ENCODE results near the gene CGRRF1. TPM values are rescaled to one million over a fixed set of nuclear protein-coding genes. Genes with fewer than 3 reads are reported as not detected.

The CGRRF1 gene
- total and polyA plus RNA-seq, 2 of the 13 experiments (the other 11 are each of a cell fraction or from before 2014, with no cell fraction given): 16.8 to 18.2 TPM

GRCh38 chr14:54498095-54498531 is 11.6 kb upstream of the CGRRF1 start (continued):
- TF ChIP-seq, protein P1, sequence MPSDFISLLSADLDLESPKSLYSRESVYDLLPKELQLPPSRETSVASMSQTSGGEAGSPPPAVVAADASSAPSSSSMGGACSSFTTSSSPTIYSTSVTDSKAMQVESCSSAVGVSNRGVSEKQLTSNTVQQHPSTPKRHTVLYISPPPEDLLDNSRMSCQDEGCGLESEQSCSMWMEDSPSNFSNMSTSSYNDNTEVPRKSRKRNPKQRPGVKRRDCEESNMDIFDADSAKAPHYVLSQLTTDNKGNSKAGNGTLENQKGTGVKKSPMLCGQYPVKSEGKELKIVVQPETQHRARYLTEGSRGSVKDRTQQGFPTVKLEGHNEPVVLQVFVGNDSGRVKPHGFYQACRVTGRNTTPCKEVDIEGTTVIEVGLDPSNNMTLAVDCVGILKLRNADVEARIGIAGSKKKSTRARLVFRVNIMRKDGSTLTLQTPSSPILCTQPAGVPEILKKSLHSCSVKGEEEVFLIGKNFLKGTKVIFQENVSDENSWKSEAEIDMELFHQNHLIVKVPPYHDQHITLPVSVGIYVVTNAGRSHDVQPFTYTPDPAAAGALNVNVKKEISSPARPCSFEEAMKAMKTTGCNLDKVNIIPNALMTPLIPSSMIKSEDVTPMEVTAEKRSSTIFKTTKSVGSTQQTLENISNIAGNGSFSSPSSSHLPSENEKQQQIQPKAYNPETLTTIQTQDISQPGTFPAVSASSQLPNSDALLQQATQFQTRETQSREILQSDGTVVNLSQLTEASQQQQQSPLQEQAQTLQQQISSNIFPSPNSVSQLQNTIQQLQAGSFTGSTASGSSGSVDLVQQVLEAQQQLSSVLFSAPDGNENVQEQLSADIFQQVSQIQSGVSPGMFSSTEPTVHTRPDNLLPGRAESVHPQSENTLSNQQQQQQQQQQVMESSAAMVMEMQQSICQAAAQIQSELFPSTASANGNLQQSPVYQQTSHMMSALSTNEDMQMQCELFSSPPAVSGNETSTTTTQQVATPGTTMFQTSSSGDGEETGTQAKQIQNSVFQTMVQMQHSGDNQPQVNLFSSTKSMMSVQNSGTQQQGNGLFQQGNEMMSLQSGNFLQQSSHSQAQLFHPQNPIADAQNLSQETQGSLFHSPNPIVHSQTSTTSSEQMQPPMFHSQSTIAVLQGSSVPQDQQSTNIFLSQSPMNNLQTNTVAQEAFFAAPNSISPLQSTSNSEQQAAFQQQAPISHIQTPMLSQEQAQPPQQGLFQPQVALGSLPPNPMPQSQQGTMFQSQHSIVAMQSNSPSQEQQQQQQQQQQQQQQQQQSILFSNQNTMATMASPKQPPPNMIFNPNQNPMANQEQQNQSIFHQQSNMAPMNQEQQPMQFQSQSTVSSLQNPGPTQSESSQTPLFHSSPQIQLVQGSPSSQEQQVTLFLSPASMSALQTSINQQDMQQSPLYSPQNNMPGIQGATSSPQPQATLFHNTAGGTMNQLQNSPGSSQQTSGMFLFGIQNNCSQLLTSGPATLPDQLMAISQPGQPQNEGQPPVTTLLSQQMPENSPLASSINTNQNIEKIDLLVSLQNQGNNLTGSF (CRISPR knock-in tag; IDR thresholded peaks at IDR 0.05): no peak
- peak; percentile 28 for TF ChIP-seq ZFY (CRISPR knock-in tag; IDR thresholded peaks at IDR 0.05)
- peak; percentile 35 for TF ChIP-seq THAP11 (CRISPR knock-in tag; IDR thresholded peaks at IDR 0.05)
- TF ChIP-seq, protein P2, sequence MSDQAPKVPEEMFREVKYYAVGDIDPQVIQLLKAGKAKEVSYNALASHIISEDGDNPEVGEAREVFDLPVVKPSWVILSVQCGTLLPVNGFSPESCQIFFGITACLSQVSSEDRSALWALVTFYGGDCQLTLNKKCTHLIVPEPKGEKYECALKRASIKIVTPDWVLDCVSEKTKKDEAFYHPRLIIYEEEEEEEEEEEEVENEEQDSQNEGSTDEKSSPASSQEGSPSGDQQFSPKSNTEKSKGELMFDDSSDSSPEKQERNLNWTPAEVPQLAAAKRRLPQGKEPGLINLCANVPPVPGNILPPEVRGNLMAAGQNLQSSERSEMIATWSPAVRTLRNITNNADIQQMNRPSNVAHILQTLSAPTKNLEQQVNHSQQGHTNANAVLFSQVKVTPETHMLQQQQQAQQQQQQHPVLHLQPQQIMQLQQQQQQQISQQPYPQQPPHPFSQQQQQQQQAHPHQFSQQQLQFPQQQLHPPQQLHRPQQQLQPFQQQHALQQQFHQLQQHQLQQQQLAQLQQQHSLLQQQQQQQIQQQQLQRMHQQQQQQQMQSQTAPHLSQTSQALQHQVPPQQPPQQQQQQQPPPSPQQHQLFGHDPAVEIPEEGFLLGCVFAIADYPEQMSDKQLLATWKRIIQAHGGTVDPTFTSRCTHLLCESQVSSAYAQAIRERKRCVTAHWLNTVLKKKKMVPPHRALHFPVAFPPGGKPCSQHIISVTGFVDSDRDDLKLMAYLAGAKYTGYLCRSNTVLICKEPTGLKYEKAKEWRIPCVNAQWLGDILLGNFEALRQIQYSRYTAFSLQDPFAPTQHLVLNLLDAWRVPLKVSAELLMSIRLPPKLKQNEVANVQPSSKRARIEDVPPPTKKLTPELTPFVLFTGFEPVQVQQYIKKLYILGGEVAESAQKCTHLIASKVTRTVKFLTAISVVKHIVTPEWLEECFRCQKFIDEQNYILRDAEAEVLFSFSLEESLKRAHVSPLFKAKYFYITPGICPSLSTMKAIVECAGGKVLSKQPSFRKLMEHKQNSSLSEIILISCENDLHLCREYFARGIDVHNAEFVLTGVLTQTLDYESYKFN (CRISPR knock-in tag; conservative IDR thresholded peaks at IDR 0.05): peak; percentile 83
- no peak for TF ChIP-seq ZFP82 (CRISPR knock-in tag; IDR thresholded peaks at IDR 0.05; ENCODE audit: borderline replicate concordance)
- no peak for TF ChIP-seq PHB2 (IDR thresholded peaks at IDR 0.05; ENCODE audit: partially characterized antibody)
- peak; percentile 67; the same call in 1 of the 2 replicates for TF ChIP-seq ISL2 (CRISPR knock-in tag; IDR thresholded peaks at IDR 0.05)
- no peak for TF ChIP-seq BRCA1 (CRISPR knock-in tag; IDR thresholded peaks at IDR 0.05)
- no peak for TF ChIP-seq ZNF34 (CRISPR knock-in tag; IDR thresholded peaks at IDR 0.05; ENCODE audit: borderline replicate concordance)
- TF ChIP-seq MAFG (CRISPR knock-in tag; IDR thresholded peaks at IDR 0.05): no peak
- no peak for TF ChIP-seq IKZF4 (CRISPR knock-in tag; IDR thresholded peaks at IDR 0.05; ENCODE audit: borderline replicate concordance, low read depth, not compliant biosample characterization)
- no peak for TF ChIP-seq RNF2 (conservative IDR thresholded peaks at IDR 0.05; ENCODE audit: low read depth)
- 0 out of 2 replicates have a peak, but pooled peaks have one; percentile 51 for TF ChIP-seq HMG20B (CRISPR knock-in tag; conservative IDR thresholded peaks at IDR 0.05)
- TF ChIP-seq KLF16 (CRISPR knock-in tag; IDR thresholded peaks at IDR 0.05): peak in 1 of 2 experiments; percentile 55; a peak in 1 of 4 replicates
- TF ChIP-seq XRCC5 (optimal IDR thresholded peaks at IDR 0.05; ENCODE audit: low read length): no peak
- no peak for TF ChIP-seq SOX6 (IDR thresholded peaks at IDR 0.05)
- TF ChIP-seq SOX6 (CRISPR knock-in tag; IDR thresholded peaks at IDR 0.05): peak; percentile 22; the same call in 1 of the 2 replicates
- TF ChIP-seq, protein P3, sequence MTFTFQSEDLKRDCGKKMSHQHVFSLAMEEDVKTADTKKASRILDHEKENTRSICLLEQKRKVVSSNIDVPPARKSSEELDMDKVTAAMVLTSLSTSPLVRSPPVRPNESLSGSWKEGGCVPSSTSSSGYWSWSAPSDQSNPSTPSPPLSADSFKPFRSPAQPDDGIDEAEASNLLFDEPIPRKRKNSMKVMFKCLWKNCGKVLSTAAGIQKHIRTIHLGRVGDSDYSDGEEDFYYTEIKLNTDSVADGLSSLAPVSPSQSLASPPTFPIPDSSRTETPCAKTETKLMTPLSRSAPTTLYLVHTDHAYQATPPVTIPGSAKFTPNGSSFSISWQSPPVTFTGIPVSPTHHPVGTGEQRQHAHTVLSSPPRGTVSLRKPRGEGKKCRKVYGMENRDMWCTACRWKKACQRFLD (CRISPR knock-in tag; IDR thresholded peaks at IDR 0.05; ENCODE audit: borderline replicate concordance): no peak
- no peak for TF ChIP-seq WIZ (CRISPR knock-in tag; IDR thresholded peaks at IDR 0.05)
- no peak for TF ChIP-seq CEBPB (IDR thresholded peaks at IDR 0.05; ENCODE audit: borderline replicate concordance, low read depth, low read length)
- no peak for TF ChIP-seq SOX13 (IDR thresholded peaks at IDR 0.05)
- TF ChIP-seq SOX13 (CRISPR knock-in tag; conservative IDR thresholded peaks at IDR 0.05 in 1 of 2, IDR thresholded peaks at IDR 0.05 in 1 of 2): peak in 1 of 2 experiments; percentile 53; a peak in 1 of 4 replicates

All from HepG2 (cell line).